ENCODE measurements around the gene WNT3.
"Not testable (repeated sequence)": the region's sequence is repeated elsewhere in the genome, so short reads cannot be mapped to it uniquely, and the experiment has no call there.

Gene WNT3

GRCh38 chr17:46812624-46813318 is 5.7 kb downstream of the WNT3 start:
- no peak for DNase-seq

DNA sequence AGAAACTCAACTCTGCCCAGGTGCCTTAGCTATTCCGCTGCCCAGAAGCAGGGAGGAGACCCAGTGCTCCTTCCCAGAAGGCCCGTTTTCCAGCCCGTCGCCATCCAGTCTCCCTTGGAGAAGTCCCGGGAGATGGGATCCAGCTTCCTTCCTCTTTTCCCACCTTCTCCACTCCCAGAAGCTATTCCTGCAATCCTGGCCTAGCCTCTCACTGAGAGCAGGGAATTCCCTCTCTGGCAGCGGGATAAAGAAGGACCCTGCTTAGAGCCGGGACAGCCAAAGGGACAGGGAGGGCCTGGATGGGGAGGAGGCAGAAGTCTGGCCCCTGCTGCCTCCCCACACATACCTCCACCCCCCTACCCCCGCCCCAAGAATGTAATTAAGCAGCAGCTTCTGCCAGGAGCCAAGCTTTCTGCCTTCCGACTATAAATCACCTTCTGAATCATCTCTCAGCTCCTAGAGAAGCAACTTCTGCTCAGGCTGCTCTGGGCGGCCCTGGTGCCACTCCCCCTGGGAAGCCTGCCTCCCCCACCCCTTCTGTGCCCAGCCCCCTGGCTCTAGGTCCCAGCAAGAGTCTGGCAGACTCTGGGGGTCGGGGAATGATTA is 6.4 kb downstream of the WNT3 start:
- DNase-seq: peak; percentile 25

- DNase-seq: no peak
These were observed 7.7 kb downstream of the WNT3 start for GRCh38 chr17:46810837-46811236.

DNA sequence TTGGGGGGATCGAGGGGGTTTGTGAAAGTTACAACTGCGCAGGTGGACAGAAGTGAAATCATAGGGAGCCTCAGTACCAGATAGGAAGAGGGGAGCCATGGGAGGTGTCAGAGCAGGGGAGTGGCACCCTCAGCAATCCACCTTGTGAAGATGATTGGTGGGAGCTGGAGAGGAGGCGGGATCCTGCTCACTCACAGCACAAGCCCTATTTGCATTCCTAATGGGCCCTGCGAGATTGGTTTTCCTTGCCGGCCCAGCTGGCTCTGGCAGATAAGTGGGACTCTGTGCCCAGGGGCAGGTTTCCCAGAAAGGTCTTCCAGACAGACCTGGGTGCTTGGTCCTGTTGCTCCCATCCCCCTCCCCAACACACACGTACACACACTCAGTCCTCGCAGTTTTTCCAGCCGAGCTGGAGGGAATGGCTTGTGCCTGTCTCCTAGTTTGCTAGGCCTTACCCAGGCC is 9.4 kb downstream of the WNT3 start:
- DNase-seq: no peak

GRCh38 chr17:46805771-46806170 is 12.7 kb downstream of the WNT3 start:
- DNase-seq: no peak

GRCh38 chr17:46803544-46803943 is 14.9 kb downstream of the WNT3 start:
- DNase-seq: no peak

- DNase-seq: no peak
These were observed 15.7 kb downstream of the WNT3 start for GRCh38 chr17:46802800-46803199.

GRCh38 chr17:46800573-46800972 is 17.9 kb downstream of the WNT3 start:
- no peak for DNase-seq

GRCh38 chr17:46796956-46797530 is 21.4 kb downstream of the WNT3 start:
- no peak for DNase-seq

GRCh38 chr17:46796524-46796923 is 22.0 kb downstream of the WNT3 start:
- DNase-seq: no peak

GRCh38 chr17:46796084-46796483 is 22.4 kb downstream of the WNT3 start:
- DNase-seq: no peak

GRCh38 chr17:46795379-46795952 is 23.0 kb downstream of the WNT3 start:
- DNase-seq: no peak

- no peak for DNase-seq
These were observed 24.2 kb downstream of the WNT3 start for GRCh38 chr17:46794318-46794717.

GRCh38 chr17:46793541-46793940 is 25.0 kb downstream of the WNT3 start:
- no peak for DNase-seq

GRCh38 chr17:46793023-46793422 is 25.5 kb downstream of the WNT3 start:
- not testable (repeated sequence) for DNase-seq

DNA sequence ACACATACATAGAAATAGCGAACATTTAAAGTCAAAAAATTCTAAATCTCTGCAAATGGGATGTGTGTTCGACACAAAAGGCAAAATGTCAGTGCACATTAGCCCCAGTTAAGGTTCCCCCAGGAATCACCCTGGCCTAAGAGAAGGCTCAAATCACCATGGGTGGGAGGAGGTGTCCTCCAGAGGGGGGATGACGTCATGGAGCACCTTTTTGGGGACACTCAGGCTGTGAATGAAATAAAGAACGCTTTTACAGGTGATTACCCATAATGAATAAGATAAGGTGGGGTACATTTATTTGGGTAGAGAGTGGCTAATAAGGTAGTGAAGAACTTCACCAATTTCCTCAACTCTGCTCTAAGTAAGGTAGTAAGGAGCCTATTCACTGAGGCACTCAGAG is 26.4 kb downstream of the WNT3 start:
- DNase-seq: no peak

DNA sequence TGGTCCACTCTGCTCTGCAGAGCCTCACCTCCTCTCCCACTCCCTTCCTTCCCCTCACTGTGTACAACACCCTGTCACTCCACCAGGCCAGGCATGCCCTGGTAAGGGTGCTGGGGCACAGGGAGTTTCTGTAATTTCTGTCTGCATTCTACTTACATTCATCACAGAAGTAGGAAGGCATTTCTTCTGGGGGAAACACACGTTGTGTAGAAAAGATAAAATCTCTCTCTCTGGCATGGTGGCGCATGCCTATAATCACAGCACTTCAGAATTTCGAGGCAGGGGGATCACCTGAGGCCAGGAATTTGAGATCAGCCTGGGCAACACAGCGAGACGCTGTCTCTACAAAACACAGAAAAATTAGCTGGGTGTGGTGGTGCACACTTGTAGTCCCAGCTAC is 27.0 kb downstream of the WNT3 start:
- DNase-seq: no peak

- no peak for DNase-seq
These were observed 28.3 kb downstream of the WNT3 start for GRCh38 chr17:46790216-46790615.

GRCh38 chr17:46789610-46790009 is 28.9 kb downstream of the WNT3 start:
- no peak for DNase-seq

- no peak for DNase-seq
These were observed 29.7 kb downstream of the WNT3 start for GRCh38 chr17:46788796-46789195.

GRCh38 chr17:46788300-46788699 is 30.2 kb downstream of the WNT3 start:
- DNase-seq: no peak

- DNase-seq: no peak
These were observed 31.0 kb downstream of the WNT3 start for GRCh38 chr17:46787478-46787877.

GRCh38 chr17:46785696-46786095 is 32.8 kb downstream of the WNT3 start:
- no peak for DNase-seq

DNA sequence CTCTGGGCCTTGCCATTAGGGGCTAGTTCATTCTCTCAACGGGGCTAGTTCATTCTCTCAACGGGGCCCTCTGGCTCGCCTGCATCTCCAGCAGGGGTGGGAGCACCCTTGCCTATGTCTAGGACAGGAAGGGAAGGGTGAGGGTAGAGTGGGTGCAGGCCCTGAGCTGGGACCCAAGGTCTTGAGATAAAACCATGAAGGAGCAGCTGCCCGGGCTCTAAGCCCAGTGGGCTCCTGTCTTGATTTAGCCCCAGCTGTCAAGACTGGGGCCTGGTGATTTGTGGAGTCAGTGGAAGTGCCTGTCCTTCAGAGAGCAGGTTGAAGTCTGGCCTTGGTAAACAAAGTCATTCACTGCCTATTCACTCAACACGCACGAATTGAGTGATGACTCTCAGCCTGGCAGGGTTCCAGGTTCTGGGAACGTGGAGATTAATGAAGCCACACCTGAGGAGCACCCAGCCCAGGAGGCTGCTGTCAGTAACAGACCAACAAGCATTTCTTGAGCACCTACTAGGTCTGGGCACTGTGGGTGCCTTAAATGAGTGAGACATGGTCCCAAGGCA is 35.4 kb downstream of the WNT3 start:
- DNase-seq: no peak

Data from NCI-H2227 treated with DMSO at 0.1 percent for 48 hours (cell line).